ENCODE results near the gene NRIP3. TPM values are rescaled to one million over a fixed set of nuclear protein-coding genes. Genes with fewer than 3 reads are reported as not detected.
"Not testable (repeated sequence)": the region's sequence is repeated elsewhere in the genome, so short reads cannot be mapped to it uniquely, and the experiment has no call there.

The NRIP3 gene
- total RNA-seq, 1 experiment from 2014 or later = 10.0 TPM

DNA sequence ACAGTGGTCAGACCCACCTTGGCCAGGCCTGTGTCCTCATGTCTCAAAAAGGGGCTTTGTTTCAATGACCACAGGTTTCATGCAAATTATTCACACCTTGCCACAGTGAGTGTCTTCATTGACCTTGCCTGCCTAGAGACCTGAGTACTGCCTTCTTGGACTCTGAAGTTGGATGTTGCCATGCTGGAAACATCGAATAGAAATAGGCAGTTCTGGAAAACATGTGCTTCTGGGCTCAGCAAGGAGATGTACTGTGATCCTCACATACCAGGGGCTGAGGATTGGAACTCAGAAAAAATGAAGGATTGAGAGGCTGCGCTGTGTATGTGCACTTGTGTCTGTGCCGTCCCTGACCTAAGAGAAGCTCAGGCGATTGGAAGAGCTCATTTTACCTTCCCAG, 9.6 kb upstream of the NRIP3 start:
- H3K4me3 ChIP-seq (ENCODE audit: low read depth, low read length) = no peak overlapping the region
- no peak overlapping the region for H3K4me3 Mint-ChIP-seq (ENCODE audit: unreplicated experiment)
- no peaks in the 10 kb centered on the region for H3K36me3 ChIP-seq (ENCODE audit: control insufficient read depth, insufficient read depth, low read length)
- no peaks in the 10 kb centered on the region for H3K9me3 ChIP-seq
- BruUV-seq (replicated peaks) = no TSS peak
- H3K4me1 Mint-ChIP-seq (ENCODE audit: low read depth, unreplicated experiment) = no peaks in the 10 kb centered on the region
- H3K27ac Mint-ChIP-seq (ENCODE audit: unreplicated experiment) = no peak overlapping the region
- H3K9me3 Mint-ChIP-seq (ENCODE audit: unreplicated experiment) = no peaks in the 10 kb centered on the region
- no peak for TF ChIP-seq CTCF (IDR thresholded peaks at IDR 0.05; ENCODE audit: insufficient read depth in 1 of 2, low read depth in 1 of 2, low read length in 1 of 2, severe bottlenecking in 1 of 2, unreplicated experiment in 1 of 2)
- ChIA-PET CTCF (interaction anchor here (1.0 kb wide), 1 partner anchor 125 kb away, joined by 4 read pairs; no protein-coding TSS in a partner anchor), POLR2A (no interaction called here)
- no peaks in the 10 kb centered on the region for H3K27me3 ChIP-seq (replicated peaks; ENCODE audit: control insufficient read depth, insufficient read depth, low read length)
- intact Hi-C loops (cut with micrococcal nuclease; ENCODE audit: unreplicated experiment) = no loop called here
- no peaks in the 10 kb centered on the region for H3K36me3 Mint-ChIP-seq (ENCODE audit: insufficient read depth, unreplicated experiment)
- peaks cover 2% of the 10 kb centered on the region for H3K27me3 Mint-ChIP-seq (ENCODE audit: insufficient read depth, unreplicated experiment)
- no peak for DNase-seq
- no peaks in the 10 kb centered on the region for H3K4me1 ChIP-seq

- H3K4me1 ChIP-seq; H3K9me3 Mint-ChIP-seq (ENCODE audit: unreplicated experiment); intact Hi-C loops (cut with micrococcal nuclease; ENCODE audit: unreplicated experiment); H3K27me3 ChIP-seq (replicated peaks; ENCODE audit: control insufficient read depth, insufficient read depth, low read length); H3K36me3 Mint-ChIP-seq (ENCODE audit: insufficient read depth, unreplicated experiment); H3K36me3 ChIP-seq (ENCODE audit: control insufficient read depth, insufficient read depth, low read length); H3K27ac Mint-ChIP-seq (ENCODE audit: unreplicated experiment); H3K9me3 ChIP-seq; H3K27me3 Mint-ChIP-seq (ENCODE audit: insufficient read depth, unreplicated experiment); H3K4me3 ChIP-seq (ENCODE audit: low read depth, low read length); H3K4me1 Mint-ChIP-seq (ENCODE audit: low read depth, unreplicated experiment); POLR2A ChIA-PET; BruUV-seq (replicated peaks); CTCF ChIA-PET; H3K4me3 Mint-ChIP-seq (ENCODE audit: unreplicated experiment); DNase-seq: not testable (repeated sequence)
Observed at GRCh38 chr11:9009538-9009937, 5.7 kb upstream of the NRIP3 start.

- no peaks in the 10 kb centered on the region; the same call in 1 of the 2 replicates for H3K9me3 ChIP-seq
- Mint-ChIP-seq H3K4me3 (ENCODE audit: unreplicated experiment) (no peak overlapping the region), H3K36me3 (ENCODE audit: insufficient read depth, unreplicated experiment) (peaks cover 2% of the 10 kb centered on the region), H3K27ac (ENCODE audit: unreplicated experiment) (no peak overlapping the region), H3K9me3 (ENCODE audit: unreplicated experiment) (no peaks in the 10 kb centered on the region), H3K4me1 (ENCODE audit: low read depth, unreplicated experiment) (no peaks in the 10 kb centered on the region), H3K27me3 (ENCODE audit: insufficient read depth, unreplicated experiment) (peaks cover 8% of the 10 kb centered on the region)
- peaks cover 3% of the 10 kb centered on the region; the same call in 1 of the 2 replicates for H3K4me1 ChIP-seq
- BruUV-seq (replicated peaks) = no TSS peak
- CTCF ChIA-PET = no interaction called here
- intact Hi-C loops (cut with micrococcal nuclease; ENCODE audit: unreplicated experiment) = no loop called here
- no peak for TF ChIP-seq CTCF (IDR thresholded peaks at IDR 0.05; ENCODE audit: insufficient read depth in 1 of 2, low read depth in 1 of 2, low read length in 1 of 2, severe bottlenecking in 1 of 2, unreplicated experiment in 1 of 2)
- DNase-seq = no peak
- H3K27me3 ChIP-seq (replicated peaks; ENCODE audit: control insufficient read depth, insufficient read depth, low read length) = no peaks in the 10 kb centered on the region
- no peaks in the 10 kb centered on the region for H3K36me3 ChIP-seq (ENCODE audit: control insufficient read depth, insufficient read depth, low read length)
- H3K4me3 ChIP-seq (ENCODE audit: low read depth, low read length) = no peak overlapping the region
- POLR2A ChIA-PET = no interaction called here
Observed at GRCh38 chr11:9008661-9009060, 4.9 kb upstream of the NRIP3 start.

DNA sequence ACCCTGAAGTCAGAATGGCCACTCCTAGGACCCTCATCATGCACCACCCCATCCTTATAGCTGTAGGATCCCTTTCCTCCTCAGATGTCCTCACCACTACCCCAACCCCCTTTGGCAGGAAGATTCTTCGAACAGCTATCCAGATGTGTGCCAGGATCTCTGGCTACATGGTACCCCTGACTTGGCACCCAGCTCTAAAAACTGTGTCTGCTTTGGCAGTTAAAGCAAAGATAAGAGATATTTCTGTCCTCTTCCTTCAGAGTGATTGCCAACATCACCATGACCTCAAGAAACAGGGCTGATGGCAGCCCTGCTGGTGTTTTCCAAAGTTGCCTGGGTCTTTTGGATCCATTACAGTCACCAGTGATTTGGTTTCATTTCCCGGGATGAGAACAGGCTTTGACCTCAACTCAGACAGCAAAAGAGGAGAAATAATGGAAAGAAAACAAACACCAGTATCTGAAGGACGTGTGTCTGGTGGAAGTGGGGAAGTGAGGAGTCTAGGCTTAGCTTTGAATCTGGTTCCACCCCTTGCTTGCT, 4.3 kb upstream of the NRIP3 start:
- POLR2A ChIA-PET = no interaction called here
- CTCF ChIA-PET = no interaction called here
- H3K27ac Mint-ChIP-seq (ENCODE audit: unreplicated experiment) = no peak overlapping the region
- no peak overlapping the region for H3K4me3 Mint-ChIP-seq (ENCODE audit: unreplicated experiment)
- BruUV-seq (replicated peaks) = no TSS peak
- H3K4me1 Mint-ChIP-seq (ENCODE audit: low read depth, unreplicated experiment) = no peaks in the 10 kb centered on the region
- no peak overlapping the region for H3K4me3 ChIP-seq (ENCODE audit: low read depth, low read length)
- peaks cover 8% of the 10 kb centered on the region for H3K27me3 Mint-ChIP-seq (ENCODE audit: insufficient read depth, unreplicated experiment)
- DNase-seq = no peak
- no peak for TF ChIP-seq CTCF (IDR thresholded peaks at IDR 0.05; ENCODE audit: insufficient read depth in 1 of 2, low read depth in 1 of 2, low read length in 1 of 2, severe bottlenecking in 1 of 2, unreplicated experiment in 1 of 2)
- H3K9me3 ChIP-seq = no peaks in the 10 kb centered on the region; the same call in 1 of the 2 replicates
- H3K36me3 ChIP-seq (ENCODE audit: control insufficient read depth, insufficient read depth, low read length) = no peaks in the 10 kb centered on the region
- H3K9me3 Mint-ChIP-seq (ENCODE audit: unreplicated experiment) = no peaks in the 10 kb centered on the region
- intact Hi-C loops (cut with micrococcal nuclease; ENCODE audit: unreplicated experiment) = no loop called here
- peaks cover 8% of the 10 kb centered on the region for H3K36me3 Mint-ChIP-seq (ENCODE audit: insufficient read depth, unreplicated experiment)
- no peaks in the 10 kb centered on the region for H3K27me3 ChIP-seq (replicated peaks; ENCODE audit: control insufficient read depth, insufficient read depth, low read length)
- H3K4me1 ChIP-seq = peaks cover 5% of the 10 kb centered on the region; the same call in 1 of the 2 replicates
